ENCODE measurements around the gene GCHFR.
A peak's percentile ranks its signal among the peaks of the same experiment; 100 is the strongest.

GCHFR gene

DNA sequence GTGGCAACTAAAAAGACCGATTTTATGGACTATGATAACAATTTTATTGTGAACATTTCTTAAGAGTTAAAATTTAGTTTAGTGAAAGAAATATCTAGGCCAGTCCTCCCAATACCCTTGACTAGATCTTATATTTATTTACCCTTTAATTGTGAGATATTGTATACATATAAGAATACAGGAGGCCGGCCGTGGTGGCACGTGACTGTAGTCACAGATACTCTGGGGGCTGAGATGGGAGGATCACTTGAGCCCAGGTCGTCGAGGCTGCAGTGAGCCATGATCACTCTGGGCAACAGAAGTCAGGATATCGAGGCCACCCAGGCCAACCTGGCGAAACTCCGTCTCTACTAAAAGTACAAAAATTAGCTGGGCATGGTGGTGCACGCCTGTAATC, 8.1 kb upstream of the GCHFR start:
- no peak for DNase-seq

- no peak for DNase-seq
These were observed 6.9 kb upstream of the GCHFR start for GRCh38 chr15:40756938-40757337.

- DNase-seq: no peak
These were observed 3.9 kb upstream of the GCHFR start for GRCh38 chr15:40759961-40760360.

- DNase-seq: peak; percentile 41
These were observed 708 bp upstream of the GCHFR start for GRCh38 chr15:40762919-40763800.

- no peak for DNase-seq
These were observed 798 bp downstream of the GCHFR start for GRCh38 chr15:40764629-40765103.

GRCh38 chr15:40766194-40766815, 2.4 kb downstream of the GCHFR start:
- no peak for DNase-seq

DNA sequence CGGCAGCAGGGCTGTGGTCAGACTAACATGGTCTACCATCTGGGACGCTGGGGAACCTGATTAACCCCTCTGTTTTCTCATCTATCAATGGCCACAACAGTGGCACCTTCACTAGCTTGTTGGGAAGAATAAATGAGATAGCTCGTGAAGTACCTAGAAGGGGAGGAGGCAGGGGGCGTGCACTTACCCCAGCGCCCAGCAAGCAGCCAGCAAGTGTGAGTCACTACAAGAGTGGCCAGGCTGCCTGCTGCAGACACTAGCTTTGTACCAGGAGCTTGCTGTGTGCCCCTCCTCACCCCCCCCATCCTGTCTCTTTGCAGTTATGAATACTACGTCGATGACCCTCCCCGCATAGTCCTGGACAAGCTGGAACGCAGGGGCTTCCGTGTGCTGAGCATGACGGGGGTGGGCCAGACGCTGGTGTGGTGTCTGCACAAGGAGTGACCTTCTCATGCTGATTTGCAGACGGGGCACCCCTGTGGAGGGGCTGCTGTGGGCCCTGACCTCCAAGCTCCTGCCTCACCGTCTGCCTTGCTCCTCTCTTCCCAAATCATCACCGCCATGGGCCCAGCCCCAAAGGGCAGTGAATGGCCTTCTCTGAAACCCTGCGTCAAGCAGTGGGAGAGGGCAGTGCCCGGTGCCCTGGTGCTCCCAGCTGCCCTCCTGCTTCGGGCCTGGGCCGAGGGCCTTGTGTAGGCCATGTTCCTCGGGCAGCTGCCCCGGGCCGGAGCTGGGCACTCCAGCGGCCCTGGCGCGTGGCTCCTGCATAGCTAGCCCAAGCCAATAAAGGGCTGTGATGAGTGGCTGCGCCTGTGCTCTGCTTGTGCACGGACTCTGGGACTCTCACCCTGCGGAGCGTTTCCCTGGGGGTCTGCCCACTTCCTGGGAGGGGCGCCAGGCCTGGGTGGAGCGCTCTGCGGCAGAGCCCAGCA, 3.3 kb downstream of the GCHFR start:
- no peak for DNase-seq

DNA sequence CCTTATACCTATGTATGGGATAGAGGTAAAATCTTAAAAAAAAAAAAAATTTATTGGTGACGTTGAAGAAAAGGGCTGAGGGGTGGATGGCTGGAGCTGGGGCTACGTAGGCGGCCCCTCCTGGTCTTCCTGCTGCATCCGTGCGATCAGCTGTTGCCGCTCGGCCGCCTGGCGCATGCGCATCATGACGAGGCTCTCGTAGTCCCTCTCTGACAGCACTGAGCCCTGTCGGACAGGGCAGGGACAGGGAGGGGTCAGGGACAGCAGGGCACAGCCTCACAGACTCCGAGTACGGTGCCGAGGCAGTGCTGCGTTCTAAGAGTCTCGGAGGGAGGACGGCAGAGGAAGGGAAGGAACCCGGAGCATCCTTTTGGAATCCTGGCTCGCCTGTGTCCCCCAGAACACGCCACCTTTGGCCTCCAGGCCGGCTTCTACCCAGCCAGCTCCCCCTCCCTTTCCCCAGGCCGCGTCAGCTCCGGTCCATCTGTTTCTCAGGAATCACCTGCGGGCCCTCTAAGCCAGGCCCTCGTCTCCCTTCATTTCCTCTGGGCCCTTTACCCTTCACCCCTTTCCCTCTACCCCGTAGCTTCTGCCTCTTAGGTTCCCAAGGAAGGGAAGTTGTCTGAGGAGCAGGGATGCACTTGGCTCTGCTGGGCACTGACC, 4.1 kb downstream of the GCHFR start:
- no peak for DNase-seq

DNA sequence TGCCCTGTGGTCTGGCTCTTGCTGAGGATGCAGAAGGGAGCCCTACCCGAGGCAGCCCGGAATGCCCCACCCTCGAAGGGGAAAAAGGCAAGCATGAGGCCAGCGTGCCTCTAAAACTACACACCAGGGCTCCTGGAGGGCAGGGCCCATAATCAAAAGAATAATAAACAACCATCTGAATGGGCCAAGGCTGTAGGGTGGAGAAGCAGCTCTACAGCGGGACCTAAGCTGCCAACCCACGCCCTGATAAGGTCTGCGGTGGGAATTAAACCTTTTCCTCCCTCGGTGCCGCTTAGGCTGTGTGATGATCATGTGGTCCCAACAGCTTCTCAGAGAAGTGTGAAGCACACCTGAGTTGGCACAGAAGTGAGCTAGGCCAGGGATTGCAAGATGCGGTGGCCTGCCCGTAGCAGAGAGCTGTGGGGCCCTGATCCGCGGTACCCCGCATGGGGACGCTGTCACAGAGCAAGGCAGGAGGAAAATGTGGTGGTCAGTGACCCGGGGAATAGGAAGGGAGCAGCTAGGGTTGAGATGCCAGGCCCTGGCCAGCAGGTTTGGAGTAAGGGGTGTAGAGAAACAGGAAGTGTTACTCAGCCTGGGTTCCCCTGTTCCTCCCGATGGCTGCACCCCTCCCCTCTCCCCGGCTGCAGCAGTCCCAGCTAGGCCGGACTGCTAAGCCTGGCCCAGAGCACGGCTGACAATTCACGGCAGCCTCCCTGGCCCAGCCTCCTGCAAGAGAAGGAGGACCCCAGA, 4.8 kb downstream of the GCHFR start:
- no peak for DNase-seq

DNA sequence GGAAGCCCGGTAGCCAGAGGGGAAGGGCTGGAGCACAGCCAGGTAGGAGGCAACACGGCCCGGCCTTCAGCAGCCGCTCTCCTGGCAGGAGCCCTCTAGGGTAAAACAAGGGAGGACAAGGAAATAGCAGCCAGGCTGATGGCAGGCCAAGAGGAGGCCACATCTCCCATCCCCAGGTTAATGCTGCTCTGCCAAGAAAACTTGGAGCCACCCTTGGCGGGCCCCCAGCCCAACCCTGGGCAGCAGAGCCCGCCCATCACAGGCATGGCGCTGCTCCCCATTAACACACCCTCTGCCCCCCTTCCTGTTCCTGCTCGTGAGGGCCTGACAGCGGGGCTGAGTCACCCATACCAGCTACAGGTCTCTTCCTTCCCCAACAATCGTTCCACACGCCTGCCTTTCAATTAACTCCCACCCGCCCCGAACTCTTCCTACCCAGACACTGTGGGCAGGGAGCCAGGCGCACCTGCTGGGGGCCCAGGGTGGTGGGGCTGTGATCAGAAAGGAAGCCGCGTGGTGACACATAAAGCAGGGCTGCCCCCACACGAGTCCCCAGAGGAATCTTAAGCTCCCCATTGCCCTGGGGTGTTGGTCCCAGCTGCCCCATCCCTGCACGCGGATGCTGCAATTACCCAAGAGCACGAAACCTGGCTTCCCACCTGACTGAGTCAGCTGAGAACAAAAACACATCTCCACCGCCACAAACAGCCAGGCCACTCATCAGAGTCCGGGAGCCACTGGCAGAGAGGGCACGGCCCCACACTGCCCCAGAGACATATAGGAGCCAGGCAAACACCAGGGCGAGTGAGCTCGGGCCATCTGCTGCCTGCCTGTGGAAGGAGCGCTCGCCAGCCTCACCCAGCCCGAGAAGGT, 5.6 kb downstream of the GCHFR start, which contains the start of gene C15orf62:
TSS of gene C15orf62 (plus strand) at position 707 of the 873 bp plus-strand sequence. CDS start 516 bp downstream, outside the sequence.
- peak; percentile 34 for DNase-seq

DNA sequence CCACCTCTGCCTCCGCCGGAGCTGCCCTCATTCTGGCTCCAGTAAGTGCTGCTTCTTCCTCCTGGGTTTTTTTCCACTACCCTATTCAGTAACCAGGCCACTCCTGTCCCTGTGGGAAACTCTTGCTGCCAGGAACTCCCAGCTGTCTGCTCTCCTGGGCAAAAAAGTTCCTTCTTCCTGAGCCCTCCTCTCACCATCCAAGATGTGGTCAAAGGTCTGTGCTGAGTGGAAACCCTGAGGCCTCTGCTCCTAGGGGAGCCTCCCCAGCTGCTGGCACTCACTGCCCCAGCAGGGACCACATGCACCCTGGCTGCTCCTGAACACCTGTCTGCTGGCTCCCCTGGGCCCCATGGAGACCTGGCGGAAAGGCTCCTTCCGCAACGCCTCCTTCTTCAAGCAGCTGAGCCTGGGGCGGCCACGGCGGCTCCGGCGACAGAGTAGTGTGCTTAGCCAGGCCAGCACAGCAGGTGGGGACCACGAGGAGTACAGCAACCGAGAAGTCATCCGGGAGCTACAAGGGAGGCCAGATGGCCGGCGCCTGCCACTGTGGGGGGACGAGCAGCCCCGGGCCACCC, 6.4 kb downstream of the GCHFR start:
- DNase-seq: no peak

- no peak for DNase-seq
These were observed 7.4 kb downstream of the GCHFR start for GRCh38 chr15:40771242-40771641.

- DNase-seq: no peak
These were observed 8.1 kb downstream of the GCHFR start for GRCh38 chr15:40772014-40772413.

DNA sequence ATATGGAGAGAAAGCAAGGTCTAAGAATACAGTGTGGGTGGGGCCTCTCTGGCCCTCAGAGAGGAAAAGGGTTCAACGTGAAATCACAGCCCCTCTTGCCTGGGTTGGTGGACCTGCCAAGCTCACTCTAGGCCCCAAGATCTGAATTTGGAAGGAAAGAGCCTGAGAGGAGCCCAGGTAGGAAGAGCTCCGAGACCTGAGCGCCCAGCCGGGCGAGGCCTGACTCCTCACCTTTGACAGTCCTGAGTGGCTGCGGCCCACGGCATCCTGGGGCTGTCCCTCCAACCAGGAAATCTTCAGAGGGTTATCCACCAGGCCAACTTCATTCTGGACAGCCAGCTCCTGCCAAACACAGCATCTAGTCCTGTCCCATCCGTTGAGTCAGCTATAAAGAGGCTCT, 9.6 kb downstream of the GCHFR start:
- no peak for DNase-seq

DNA sequence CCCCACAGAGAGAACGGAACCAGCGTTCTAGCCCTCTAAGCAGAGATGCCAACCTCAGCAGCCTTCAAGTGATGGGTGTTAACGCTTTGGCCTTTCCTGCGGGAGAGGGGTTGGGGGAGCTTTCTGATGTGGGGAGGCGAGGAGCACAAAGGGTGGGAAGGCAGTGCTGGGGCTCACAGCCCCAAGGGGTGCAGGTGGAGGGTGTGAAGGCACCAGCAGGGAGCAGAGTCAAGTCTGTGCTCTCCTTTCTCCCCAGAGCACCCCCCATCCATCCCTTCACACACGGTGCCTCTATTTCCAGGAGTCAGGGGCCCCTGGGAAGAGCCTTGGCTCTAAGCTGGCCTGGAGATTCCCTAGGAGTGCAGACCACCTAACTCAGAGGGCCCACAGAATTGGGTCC, 10.0 kb downstream of the GCHFR start:
- no peak for DNase-seq

DNA sequence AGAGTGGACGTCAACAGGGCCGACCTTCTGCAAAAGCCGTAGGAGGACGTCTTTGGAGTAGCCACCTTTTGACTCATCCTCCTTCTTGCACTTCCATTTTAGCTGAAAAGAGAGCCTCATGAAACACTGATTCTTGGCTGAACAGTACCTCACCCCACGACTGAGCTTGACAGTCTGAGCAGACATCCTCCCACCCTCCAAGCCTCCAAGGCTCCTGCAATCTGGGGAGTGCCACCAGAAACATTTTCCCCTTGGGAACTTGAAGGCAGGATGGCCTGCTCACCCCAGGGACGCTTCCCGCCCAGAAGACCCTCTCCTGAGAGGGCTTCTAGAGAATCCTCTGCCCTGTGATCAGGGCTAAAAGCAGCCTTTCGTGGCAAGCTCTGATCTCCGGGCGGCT, 11.1 kb downstream of the GCHFR start:
- DNase-seq: no peak

- DNase-seq: no peak
These were observed 12.1 kb downstream of the GCHFR start for GRCh38 chr15:40775740-40776536.

DNA sequence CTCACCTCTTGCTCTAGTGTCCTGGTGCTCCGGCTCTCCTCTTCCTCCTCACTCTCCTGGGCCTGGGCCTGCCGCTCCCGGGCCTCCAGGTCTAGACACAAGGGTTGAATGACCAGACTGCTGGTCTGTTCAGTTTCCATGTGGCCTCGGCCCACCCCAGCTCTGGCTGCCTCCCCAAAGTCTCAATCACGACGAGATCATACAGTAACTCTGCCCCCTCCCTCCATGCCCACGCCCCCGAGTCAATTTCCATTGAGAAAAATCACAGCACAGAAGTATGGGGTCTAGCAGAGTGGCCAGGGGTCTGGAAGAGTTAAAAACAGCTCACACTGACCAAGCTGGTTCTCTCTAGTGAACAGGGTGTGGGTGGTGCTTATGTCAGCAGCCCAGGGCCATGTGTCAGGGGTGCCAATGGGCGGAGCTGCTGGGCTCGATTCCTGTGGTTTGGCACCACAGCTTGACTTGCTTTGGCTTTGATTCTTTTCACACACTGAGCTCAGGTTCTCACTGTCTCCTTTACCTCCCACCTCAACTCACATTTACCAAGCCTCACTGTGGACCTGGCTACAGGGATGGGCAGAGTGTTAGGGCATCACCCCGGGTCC, 12.8 kb downstream of the GCHFR start:
- peak; percentile 66 for DNase-seq

Measured in CD4-positive, alpha-beta T cell treated with Interleukin-12 subunit alpha and Interleukin-12 subunit beta, for 1 hour (primary cell).